Pancreas (tissue), 10 donors: ENCODE data around the gene LMOD1. TPM values are rescaled to one million over a fixed set of nuclear protein-coding genes. Genes with fewer than 3 reads are reported as not detected.
"Not testable (repeated sequence)": the region's sequence is repeated elsewhere in the genome, so short reads cannot be mapped to it uniquely, and the experiment has no call there.

Experiments used
- ATAC-seq, 4 donors: fragments of 200-7000 bp; cut with Tn5 transposase; one replicate each; pipeline versions ENCODE4 v1.8.0 to v1.9.1; 2020; ENCODE audit warnings: mild to moderate bottlenecking in 4 of 4, moderate library complexity in 4 of 4
- DNase-seq, 6 donors: peaks; one replicate each; pipeline ENCODE4 v3.0.0-alpha.2; 2020
- FAIRE-seq: peaks from 2 replicates; lab custom pipeline; 2012; peaks lifted over from hg19 to GRCh38; lab: Jason Lieb, UNC
- H3K27ac ChIP-seq, 4 donors: fragments of 200-600 bp; sonication (generic); 1 replicate in 3 of 4; 2 replicates in 1 of 4; pipeline versions ENCODE4 v1.5.0 to v1.8.0; 2020
- H3K27me3 ChIP-seq, 4 donors: fragments of 200-600 bp; one replicate each; pipeline ENCODE4 v1.8.0; 2021
- H3K36me3 ChIP-seq, 3 donors: fragments of 200-600 bp; sonication (generic) in 1 of 3; one replicate each; pipeline versions ENCODE4 v1.5.0 to v1.8.0; 2020 to 2021
- H3K4me1 ChIP-seq, 3 donors: fragments of 200-600 bp; one replicate each; pipeline ENCODE4 v1.8.0; 2021
- H3K4me3 ChIP-seq, 4 donors: fragments of 200-600 bp; sonication (generic) in 2 of 4; one replicate each; pipeline versions ENCODE4 v1.5.0 to v1.8.0; 2020 to 2021
- H3K9me3 ChIP-seq, 4 donors: fragments of 200-600 bp; one replicate each; pipeline ENCODE4 v1.8.0; 2021
- CTCF ChIP-seq, 4 donors: fragments of 200-600 bp; sonication (generic) in 3 of 4; IDR thresholded peaks; one replicate each; pipeline versions ENCODE4 v1.5.0 to v1.8.0; 2021; ENCODE audit warnings: antibody characterized with exemption in 4 of 4
- WGBS, 2 donors: extraction: QIAGEN DNeasy Blood & Tissue Kit; methylation state at CpG; one replicate each; pipeline ENCODE4 v1.1.7; 2013; 5-methylcytosine and 5-hydroxymethylcytosine counted together
- intact Hi-C, 3 donors: fragments of 100-400 bp; cut with DNase I; formaldehyde crosslinking; loops; one replicate each; pipeline versions ENCODE4 v1.11.1 to v1.14.2; 2022
- polyA plus RNA-seq, 2 donors: library from polyadenylated mRNA; stranded (reverse); fragments of 200-250 nt; gene quantifications; one replicate each; pipeline ENCODE4 v1.2.3, GENCODE V29; 2013
- total RNA-seq, 6 donors: library from RNA; stranded (reverse); fragmentation: NEBNext Ultra II Directional in 4 of 6; extraction: Animal tissue kit (Norgen Biotek cat#: 25700) in 4 of 6; gene quantifications; one replicate each; pipeline versions ENCODE4 v1.2.1 to v1.2.4, GENCODE V29; 2021 to 2023
- donor health status: healthy with polysubstance abuse.
- donor health status: DM: no; HTN: no; CAD: no; lungs with moderate emphysema.
- donor health status: DM: no; HTN: no; CAD: no.
- donor health status: control.
- donor health status: control.
- donor health status: Bipolar disorder and iron deficiency.
- donor health status: DM: yes; HTN: yes; CAD: no.
- donor health status: DM: no; HTN: no; CAD: no.
- donor health status: DM: no; HTN: no; CAD: no.
- donor health status: DM: yes; HTN: yes; CAD: no.

The LMOD1 gene
- total and polyA plus RNA-seq, 8 donors, result 0.67 to 13.6 (median 2.1) TPM

DNA sequence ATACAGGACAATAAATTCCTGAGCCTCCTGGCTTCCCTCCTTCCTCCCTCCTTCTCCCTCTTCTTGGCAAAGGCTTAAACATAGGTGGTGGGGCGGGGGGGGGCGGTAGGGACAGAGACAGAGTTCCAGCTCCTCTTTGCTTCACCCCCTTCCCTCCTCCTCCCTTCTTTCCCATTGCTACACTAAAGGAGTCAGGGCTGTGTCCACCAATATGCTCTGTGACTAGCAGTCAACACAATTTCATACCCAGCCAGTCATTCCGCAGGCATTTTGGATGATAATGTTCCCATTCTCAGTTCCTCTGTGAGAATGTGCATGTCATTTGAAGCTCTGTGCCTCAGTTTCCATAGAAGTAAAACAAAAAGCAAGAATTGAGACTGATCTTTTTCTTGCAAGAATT lies 1.7 kb downstream of the LMOD1 start:
- ATAC-seq, result no peak
- H3K27me3 ChIP-seq, result peaks cover 0 to 4% (median 0%) of the 10 kb centered on the region in 4 donors
- no peaks in the 10 kb centered on the region for H3K9me3 ChIP-seq
- no peak for TF ChIP-seq CTCF (IDR thresholded peaks at IDR 0.05)
- no peak overlapping the region for H3K27ac ChIP-seq
- DNase-seq, result no peak
- no peaks in the 10 kb centered on the region for H3K36me3 ChIP-seq
- no peaks in the 10 kb centered on the region for H3K4me1 ChIP-seq
- FAIRE-seq, result no peak
- intact Hi-C loops, result no loop called here
- 27 to 38% methylated on average over 3 of the region's 3 CpGs for WGBS, 2 donors
- no peak overlapping the region for H3K4me3 ChIP-seq

GRCh38 chr1:201944002-201944401 lies 2.3 kb downstream of the LMOD1 start:
- DNase-seq (no peak), ATAC-seq (no peak), FAIRE-seq (no peak)
- WGBS, 2 donors, result 70 to 82% methylated on average over 6 of the region's 6 CpGs
- Histone ChIP-seq H3K4me1 (no peaks in the 10 kb centered on the region), H3K36me3 (no peaks in the 10 kb centered on the region), H3K27me3 (peaks cover 0 to 4% (median 0%) of the 10 kb centered on the region in 4 donors), H3K4me3 (no peak overlapping the region), H3K9me3 (no peaks in the 10 kb centered on the region), H3K27ac (no peak overlapping the region)
- no peak for TF ChIP-seq CTCF (IDR thresholded peaks at IDR 0.05)
- intact Hi-C loops, result no loop called here

DNA sequence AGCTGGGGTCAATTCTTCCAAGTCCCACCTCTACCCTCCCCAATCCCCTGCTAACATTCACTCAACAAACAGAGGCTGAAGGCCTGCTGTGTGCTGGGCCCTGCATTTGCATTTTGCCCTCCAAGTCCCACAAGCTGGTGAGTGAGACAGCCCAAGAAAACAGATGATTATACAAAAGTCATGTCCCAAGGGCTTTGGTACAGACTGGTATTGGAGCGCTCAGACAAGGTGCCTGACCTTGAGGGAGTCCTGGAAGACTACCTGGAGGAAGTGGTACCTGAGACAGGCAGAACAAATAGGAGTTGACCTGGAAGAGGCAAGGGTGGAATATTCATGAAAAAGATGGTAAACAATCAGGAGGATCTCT lies 4.2 kb downstream of the LMOD1 start:
- WGBS, 2 donors, result 95 to 100% methylated on average over 1 of the region's 1 CpG
- no peak for TF ChIP-seq CTCF (IDR thresholded peaks at IDR 0.05)
- peaks cover 0 to 4% (median 0%) of the 10 kb centered on the region in 4 donors for H3K27me3 ChIP-seq
- H3K4me3 ChIP-seq, result no peak overlapping the region
- FAIRE-seq (no peak), DNase-seq (no peak), ATAC-seq (no peak)
- H3K27ac ChIP-seq, result no peak overlapping the region
- no peaks in the 10 kb centered on the region for H3K36me3 ChIP-seq
- intact Hi-C loops, result no loop called here
- H3K4me1 ChIP-seq, result no peaks in the 10 kb centered on the region
- H3K9me3 ChIP-seq, result no peaks in the 10 kb centered on the region

DNA sequence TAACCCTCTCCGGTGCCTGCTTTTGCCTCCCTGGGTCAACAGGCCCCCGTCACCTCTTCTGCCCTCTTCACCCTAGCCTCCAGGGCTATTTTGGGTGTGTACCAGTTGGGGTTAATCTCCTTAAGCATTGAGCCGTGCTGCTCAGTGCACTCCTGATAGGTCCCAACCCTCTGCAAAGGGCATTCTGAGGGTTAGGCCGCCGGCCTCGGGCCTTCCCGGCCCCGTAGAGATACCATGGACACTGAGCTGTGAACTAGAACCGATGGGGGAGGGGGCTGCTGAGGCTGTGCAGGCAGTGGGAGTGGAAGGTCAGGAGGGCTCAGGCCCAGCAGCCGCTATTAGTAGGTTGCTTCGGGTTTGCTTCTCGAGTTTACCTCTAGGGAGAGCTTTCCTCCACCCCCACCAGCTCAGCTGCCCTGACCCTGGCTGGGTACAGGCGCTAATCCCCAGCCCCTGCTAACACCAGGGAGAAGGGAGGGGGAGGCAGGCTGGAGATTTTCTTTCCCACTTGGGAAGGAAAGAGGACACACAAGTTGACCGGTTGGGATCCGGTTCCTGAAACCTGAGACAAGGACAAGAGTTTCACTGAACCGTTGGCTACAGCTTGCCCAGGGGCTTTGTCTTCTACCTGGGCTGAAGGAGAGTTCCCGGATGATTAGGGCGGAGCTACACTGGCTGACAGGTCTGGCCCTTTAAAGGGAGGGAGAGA lies 4.8 kb downstream of the LMOD1 start:
- Histone ChIP-seq H3K27ac (no peak overlapping the region), H3K9me3 (no peaks in the 10 kb centered on the region), H3K4me3 (no peak overlapping the region), H3K4me1 (no peaks in the 10 kb centered on the region), H3K36me3 (no peaks in the 10 kb centered on the region), H3K27me3 (peaks cover 0 to 4% (median 0%) of the 10 kb centered on the region in 4 donors)
- 60 to 68% methylated on average over 18 of the region's 18 CpGs for WGBS, 2 donors
- DNase-seq (no peak), FAIRE-seq (no peak), ATAC-seq (no peak)
- intact Hi-C loops, result no loop called here
- no peak for TF ChIP-seq CTCF (IDR thresholded peaks at IDR 0.05)

DNA sequence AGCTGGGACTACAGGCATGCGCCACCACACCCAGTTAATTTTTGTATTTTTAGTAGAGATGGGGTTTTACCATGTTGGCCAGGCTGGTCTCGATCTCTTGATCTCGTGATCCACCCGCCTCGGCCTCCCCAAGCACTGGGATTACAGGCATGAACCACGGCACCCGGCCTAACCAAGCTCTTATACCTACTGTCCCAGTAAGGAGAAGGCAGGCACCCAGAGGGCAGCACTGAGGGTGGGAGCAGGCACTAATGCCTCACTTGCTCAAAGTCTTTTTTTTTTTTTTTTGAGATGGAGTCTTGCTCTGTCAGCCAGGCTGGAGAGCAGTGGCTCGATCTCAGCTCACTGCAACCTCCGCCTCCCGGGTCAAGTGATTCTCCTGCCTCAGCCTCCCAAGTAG lies 6.0 kb downstream of the LMOD1 start:
- DNase-seq, FAIRE-seq, H3K9me3 ChIP-seq, ATAC-seq, H3K27ac ChIP-seq, H3K4me3 ChIP-seq, H3K27me3 ChIP-seq, intact Hi-C loops, H3K4me1 ChIP-seq, H3K36me3 ChIP-seq: not testable (repeated sequence)
- WGBS, 2 donors, result 91 to 96% methylated on average over 10 of the region's 10 CpGs
